ENCODE data around the gene SLIT1. TPM values are rescaled to one million over a fixed set of nuclear protein-coding genes. Genes with fewer than 3 reads are reported as not detected.

Gene SLIT1
- total RNA-seq, 1 donor from 2014 or later: 0.23 TPM

- no peaks in the 10 kb centered on the region for H3K9me3 Mint-ChIP-seq (ENCODE audit: unreplicated experiment)
- no peak overlapping the region for H2AFZ ChIP-seq (ENCODE audit: low read depth, low read length)
- FAIRE-seq (no peak), DNase-seq (ENCODE audit: low read depth) (no peak)
- H3K27ac Mint-ChIP-seq (ENCODE audit: unreplicated experiment): no peak overlapping the region
- H3K79me2 ChIP-seq (ENCODE audit: insufficient read depth, low read length): no peaks in the 10 kb centered on the region
- no peak overlapping the region for H3K27ac ChIP-seq (ENCODE audit: low read depth, low read length)
- H4K20me1 ChIP-seq (ENCODE audit: insufficient read depth, low read length): no peaks in the 10 kb centered on the region
- H3K36me3 ChIP-seq (ENCODE audit: insufficient read depth, low read length): no peaks in the 10 kb centered on the region
- no peaks in the 10 kb centered on the region for H3K4me1 ChIP-seq (ENCODE audit: insufficient read depth, low read length)
- TF ChIP-seq, protein P1, sequence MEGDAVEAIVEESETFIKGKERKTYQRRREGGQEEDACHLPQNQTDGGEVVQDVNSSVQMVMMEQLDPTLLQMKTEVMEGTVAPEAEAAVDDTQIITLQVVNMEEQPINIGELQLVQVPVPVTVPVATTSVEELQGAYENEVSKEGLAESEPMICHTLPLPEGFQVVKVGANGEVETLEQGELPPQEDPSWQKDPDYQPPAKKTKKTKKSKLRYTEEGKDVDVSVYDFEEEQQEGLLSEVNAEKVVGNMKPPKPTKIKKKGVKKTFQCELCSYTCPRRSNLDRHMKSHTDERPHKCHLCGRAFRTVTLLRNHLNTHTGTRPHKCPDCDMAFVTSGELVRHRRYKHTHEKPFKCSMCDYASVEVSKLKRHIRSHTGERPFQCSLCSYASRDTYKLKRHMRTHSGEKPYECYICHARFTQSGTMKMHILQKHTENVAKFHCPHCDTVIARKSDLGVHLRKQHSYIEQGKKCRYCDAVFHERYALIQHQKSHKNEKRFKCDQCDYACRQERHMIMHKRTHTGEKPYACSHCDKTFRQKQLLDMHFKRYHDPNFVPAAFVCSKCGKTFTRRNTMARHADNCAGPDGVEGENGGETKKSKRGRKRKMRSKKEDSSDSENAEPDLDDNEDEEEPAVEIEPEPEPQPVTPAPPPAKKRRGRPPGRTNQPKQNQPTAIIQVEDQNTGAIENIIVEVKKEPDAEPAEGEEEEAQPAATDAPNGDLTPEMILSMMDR (IDR thresholded peaks at IDR 0.05; ENCODE audit: insufficient read depth, low read depth, low read length): no peak
- peak; percentile 45 for TF ChIP-seq EZH2 (IDR thresholded peaks at IDR 0.05; ENCODE audit: insufficient read depth, low read length)
- H3K4me3 ChIP-seq (ENCODE audit: insufficient read depth, low read depth, low read length): no peak overlapping the region
- no peaks in the 10 kb centered on the region for H3K9me3 ChIP-seq (ENCODE audit: insufficient read depth, low read depth, low read length)
- H3K27me3 ChIP-seq (ENCODE audit: insufficient read depth, low read length): peaks cover 41% of the 10 kb centered on the region
- no peaks in the 10 kb centered on the region for H3K4me1 Mint-ChIP-seq (ENCODE audit: low read depth, unreplicated experiment)
- H3K9ac ChIP-seq (ENCODE audit: low read length): no peak overlapping the region
- no peak overlapping the region for H3K4me3 Mint-ChIP-seq (ENCODE audit: unreplicated experiment)
- H3K4me2 ChIP-seq (ENCODE audit: low read length): no peak overlapping the region
- H3K27me3 Mint-ChIP-seq (ENCODE audit: low read depth, unreplicated experiment): peaks cover 60% of the 10 kb centered on the region
- H3K36me3 Mint-ChIP-seq (ENCODE audit: low read depth, unreplicated experiment): no peaks in the 10 kb centered on the region
Observed at GRCh38 chr10:97179731-97180362, 5.9 kb downstream of the SLIT1 start.

GRCh38 chr10:97179311-97179710 lies 6.4 kb downstream of the SLIT1 start:
- Mint-ChIP-seq H3K27me3 (ENCODE audit: low read depth, unreplicated experiment) (peaks cover 55% of the 10 kb centered on the region), H3K4me1 (ENCODE audit: low read depth, unreplicated experiment) (no peaks in the 10 kb centered on the region), H3K9me3 (ENCODE audit: unreplicated experiment) (no peaks in the 10 kb centered on the region), H3K36me3 (ENCODE audit: low read depth, unreplicated experiment) (no peaks in the 10 kb centered on the region), H3K27ac (ENCODE audit: unreplicated experiment) (no peak overlapping the region), H3K4me3 (ENCODE audit: unreplicated experiment) (no peak overlapping the region)
- Histone ChIP-seq H3K9ac (ENCODE audit: low read length) (no peak overlapping the region), H3K9me3 (ENCODE audit: insufficient read depth, low read depth, low read length) (no peaks in the 10 kb centered on the region), H3K4me3 (ENCODE audit: insufficient read depth, low read depth, low read length) (no peak overlapping the region), H3K4me1 (ENCODE audit: insufficient read depth, low read length) (no peaks in the 10 kb centered on the region), H3K79me2 (ENCODE audit: insufficient read depth, low read length) (no peaks in the 10 kb centered on the region), H2AFZ (ENCODE audit: low read depth, low read length) (no peak overlapping the region), H3K36me3 (ENCODE audit: insufficient read depth, low read length) (no peaks in the 10 kb centered on the region), H3K27ac (ENCODE audit: low read depth, low read length) (no peak overlapping the region), H3K27me3 (ENCODE audit: insufficient read depth, low read length) (peaks cover 36% of the 10 kb centered on the region), H4K20me1 (ENCODE audit: insufficient read depth, low read length) (no peaks in the 10 kb centered on the region), H3K4me2 (ENCODE audit: low read length) (no peak overlapping the region)
- DNase-seq (ENCODE audit: low read depth) (no peak), FAIRE-seq (no peak)
- TF ChIP-seq, protein P1 (IDR thresholded peaks at IDR 0.05; ENCODE audit: insufficient read depth, low read depth, low read length): no peak
- TF ChIP-seq EZH2 (IDR thresholded peaks at IDR 0.05; ENCODE audit: insufficient read depth, low read length): no peak

- Mint-ChIP-seq H3K9me3 (ENCODE audit: unreplicated experiment) (no peaks in the 10 kb centered on the region), H3K36me3 (ENCODE audit: low read depth, unreplicated experiment) (no peaks in the 10 kb centered on the region), H3K27ac (ENCODE audit: unreplicated experiment) (no peak overlapping the region), H3K4me1 (ENCODE audit: low read depth, unreplicated experiment) (no peaks in the 10 kb centered on the region), H3K27me3 (ENCODE audit: low read depth, unreplicated experiment) (peaks cover 44% of the 10 kb centered on the region), H3K4me3 (ENCODE audit: unreplicated experiment) (no peak overlapping the region)
- Histone ChIP-seq H3K9ac (ENCODE audit: low read length) (no peak overlapping the region), H3K79me2 (ENCODE audit: insufficient read depth, low read length) (no peaks in the 10 kb centered on the region), H3K27ac (ENCODE audit: low read depth, low read length) (no peak overlapping the region), H2AFZ (ENCODE audit: low read depth, low read length) (no peak overlapping the region), H3K36me3 (ENCODE audit: insufficient read depth, low read length) (no peaks in the 10 kb centered on the region), H4K20me1 (ENCODE audit: insufficient read depth, low read length) (no peaks in the 10 kb centered on the region), H3K27me3 (ENCODE audit: insufficient read depth, low read length) (peaks cover 23% of the 10 kb centered on the region), H3K4me2 (ENCODE audit: low read length) (no peak overlapping the region), H3K9me3 (ENCODE audit: insufficient read depth, low read depth, low read length) (no peaks in the 10 kb centered on the region), H3K4me3 (ENCODE audit: insufficient read depth, low read depth, low read length) (no peak overlapping the region), H3K4me1 (ENCODE audit: insufficient read depth, low read length) (no peaks in the 10 kb centered on the region)
- DNase-seq (ENCODE audit: low read depth): no peak
- no peak for TF ChIP-seq EZH2 (IDR thresholded peaks at IDR 0.05; ENCODE audit: insufficient read depth, low read length)
- TF ChIP-seq, protein P1 (IDR thresholded peaks at IDR 0.05; ENCODE audit: insufficient read depth, low read depth, low read length): no peak
- no peak for FAIRE-seq
Observed at GRCh38 chr10:97178074-97178473, 7.7 kb downstream of the SLIT1 start.
